HEK293T (cell line): ENCODE results near the gene C16orf78.

ENCODE experiments used
- BHLHE40 ChIP-seq: fragments of 450-650 bp; IDR thresholded peaks from 2 replicates; pipeline ENCODE4 v1.6.1; 2016; ENCODE audit warnings: mild to moderate bottlenecking, moderate library complexity, borderline replicate concordance
- CTBP1 ChIP-seq: fragments of 450-650 bp; IDR thresholded peaks from 2 replicates; pipeline ENCODE4 v1.6.1; 2016; ENCODE audit warnings: borderline replicate concordance
- FOXA1 ChIP-seq: fragments of 450-650 bp; IDR thresholded peaks from 2 replicates; pipeline ENCODE4 v1.6.1; 2016; ENCODE audit warnings: mild to moderate bottlenecking
- FOXK2 ChIP-seq: fragments of 450-650 bp; IDR thresholded peaks from 2 replicates; pipeline ENCODE4 v1.6.1; 2016; ENCODE audit warnings: mild to moderate bottlenecking
- FOXM1 ChIP-seq: fragments of 450-650 bp; IDR thresholded peaks from 2 replicates; pipeline ENCODE4 v1.6.1; 2017; ENCODE audit warnings: mild to moderate bottlenecking, borderline replicate concordance
- L3MBTL2 ChIP-seq: fragments of 450-650 bp; conservative IDR thresholded peaks from 2 replicates; pipeline ENCODE4 v1.6.1; 2016; ENCODE audit warnings: mild to moderate bottlenecking
- LEF1 ChIP-seq: fragments of 450-650 bp; IDR thresholded peaks from 2 replicates; pipeline ENCODE4 v1.6.1; 2017; ENCODE audit warnings: mild to moderate bottlenecking, borderline replicate concordance
- NFRKB ChIP-seq: fragments of 450-650 bp; IDR thresholded peaks from 2 replicates; pipeline ENCODE4 v1.6.1; 2016; ENCODE audit warnings: mild to moderate bottlenecking, moderate library complexity
- SP1 ChIP-seq: fragments of 450-650 bp; IDR thresholded peaks from 2 replicates; pipeline ENCODE4 v1.6.1; 2017
- SUZ12 ChIP-seq: fragments of 450-650 bp; IDR thresholded peaks from 2 replicates; pipeline ENCODE4 v1.6.1; 2016; ENCODE audit warnings: mild to moderate bottlenecking
- TARDBP ChIP-seq: fragments of 450-650 bp; IDR thresholded peaks from 2 replicates; pipeline ENCODE4 v1.6.1; 2016
- ZNF384 ChIP-seq: fragments of 450-650 bp; IDR thresholded peaks from 2 replicates; pipeline ENCODE4 v1.6.1; 2016
- TF ChIP-seq, protein P1 (sequence below): fragments of 450-650 bp; IDR thresholded peaks from 2 replicates; pipeline ENCODE4 v1.6.1; 2016

- no peak for TF ChIP-seq ZNF384
- no peak for TF ChIP-seq FOXA1
- TF ChIP-seq FOXM1: no peak
- TF ChIP-seq SP1: no peak
- TF ChIP-seq TARDBP: no peak
- no peak for TF ChIP-seq BHLHE40
- TF ChIP-seq NFRKB: no peak
- TF ChIP-seq SUZ12: no peak
- no peak for TF ChIP-seq LEF1
- TF ChIP-seq, protein P1, sequence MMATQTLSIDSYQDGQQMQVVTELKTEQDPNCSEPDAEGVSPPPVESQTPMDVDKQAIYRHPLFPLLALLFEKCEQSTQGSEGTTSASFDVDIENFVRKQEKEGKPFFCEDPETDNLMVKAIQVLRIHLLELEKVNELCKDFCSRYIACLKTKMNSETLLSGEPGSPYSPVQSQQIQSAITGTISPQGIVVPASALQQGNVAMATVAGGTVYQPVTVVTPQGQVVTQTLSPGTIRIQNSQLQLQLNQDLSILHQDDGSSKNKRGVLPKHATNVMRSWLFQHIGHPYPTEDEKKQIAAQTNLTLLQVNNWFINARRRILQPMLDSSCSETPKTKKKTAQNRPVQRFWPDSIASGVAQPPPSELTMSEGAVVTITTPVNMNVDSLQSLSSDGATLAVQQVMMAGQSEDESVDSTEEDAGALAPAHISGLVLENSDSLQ: no peak
- no peak for TF ChIP-seq L3MBTL2
- TF ChIP-seq FOXK2: no peak
- no peak for TF ChIP-seq CTBP1
Measured at GRCh38 chr16:49400611-49401010, 27.0 kb downstream of the C16orf78 start.
